Vagina (tissue), 2 donors: ENCODE data around the gene KDM5B.

Source experiments
- POLR2A ChIP-seq, 2 donors: fragments of 450-650 bp; IDR thresholded peaks; one replicate each; pipeline ENCODE4 v1.6.1; 2017; ENCODE audit warnings: antibody characterized with exemption in 2 of 2, mild to moderate bottlenecking in 2 of 2, moderate library complexity in 2 of 2
- TF ChIP-seq, protein P1 (sequence below), 3 experiments: fragments of 450-650 bp in 2 of 3; fragments of 200-600 bp in 1 of 3; sonication (generic) in 1 of 3; IDR thresholded peaks; one replicate each; pipeline ENCODE4 v1.5.1; 2017 to 2019; ENCODE audit warnings: antibody characterized with exemption in 3 of 3, mild to moderate bottlenecking in 2 of 3, moderate library complexity in 2 of 3

DNA sequence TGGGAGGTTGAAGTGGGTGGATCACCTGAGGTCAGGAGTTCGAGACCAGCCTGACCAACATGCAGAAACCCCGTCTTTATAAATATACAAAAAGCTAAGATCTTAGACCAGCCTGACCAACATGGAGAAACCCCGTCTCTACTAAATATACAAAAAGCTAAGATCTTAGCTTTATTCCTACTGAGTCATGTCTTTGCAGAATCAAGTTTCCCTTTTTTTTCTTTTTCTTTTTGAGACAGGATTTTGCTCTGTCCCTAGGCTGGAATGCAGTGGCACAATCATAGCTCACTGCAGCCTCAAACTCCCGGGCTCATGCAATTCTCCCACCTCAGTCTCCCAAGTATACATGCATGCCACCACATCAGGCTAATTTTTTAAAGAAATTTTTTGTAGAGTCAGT lies 21.4 kb downstream of the KDM5B start:
- TF ChIP-seq POLR2A (IDR thresholded peaks at IDR 0.05): no peak
- TF ChIP-seq, protein P1, sequence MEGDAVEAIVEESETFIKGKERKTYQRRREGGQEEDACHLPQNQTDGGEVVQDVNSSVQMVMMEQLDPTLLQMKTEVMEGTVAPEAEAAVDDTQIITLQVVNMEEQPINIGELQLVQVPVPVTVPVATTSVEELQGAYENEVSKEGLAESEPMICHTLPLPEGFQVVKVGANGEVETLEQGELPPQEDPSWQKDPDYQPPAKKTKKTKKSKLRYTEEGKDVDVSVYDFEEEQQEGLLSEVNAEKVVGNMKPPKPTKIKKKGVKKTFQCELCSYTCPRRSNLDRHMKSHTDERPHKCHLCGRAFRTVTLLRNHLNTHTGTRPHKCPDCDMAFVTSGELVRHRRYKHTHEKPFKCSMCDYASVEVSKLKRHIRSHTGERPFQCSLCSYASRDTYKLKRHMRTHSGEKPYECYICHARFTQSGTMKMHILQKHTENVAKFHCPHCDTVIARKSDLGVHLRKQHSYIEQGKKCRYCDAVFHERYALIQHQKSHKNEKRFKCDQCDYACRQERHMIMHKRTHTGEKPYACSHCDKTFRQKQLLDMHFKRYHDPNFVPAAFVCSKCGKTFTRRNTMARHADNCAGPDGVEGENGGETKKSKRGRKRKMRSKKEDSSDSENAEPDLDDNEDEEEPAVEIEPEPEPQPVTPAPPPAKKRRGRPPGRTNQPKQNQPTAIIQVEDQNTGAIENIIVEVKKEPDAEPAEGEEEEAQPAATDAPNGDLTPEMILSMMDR (IDR thresholded peaks at IDR 0.05): no peak
